Upper lobe of right lung (tissue), 1 donor: ENCODE measurements around the gene SUPT4H1. TPM values are rescaled to one million over a fixed set of nuclear protein-coding genes. Genes with fewer than 3 reads are reported as not detected.
A peak's percentile ranks its signal among the peaks of the same experiment; 100 is the strongest.

ENCODE experiments used
- ATAC-seq: fragments of 200-7000 bp; cut with Tn5 transposase; one replicate; pipeline ENCODE4 v1.9.1; 2020; ENCODE audit warnings: mild to moderate bottlenecking, moderate library complexity
- DNase-seq: peaks from one replicate; pipeline ENCODE4 v3.0.0-alpha.2; 2020
- H3K27ac ChIP-seq: fragments of 200-600 bp; one replicate; pipeline ENCODE4 v1.8.0; 2022
- H3K27me3 ChIP-seq: fragments of 200-600 bp; one replicate; pipeline ENCODE4 v1.8.0; 2022; ENCODE audit warnings: mild to moderate bottlenecking
- H3K36me3 ChIP-seq: fragments of 200-600 bp; one replicate; pipeline ENCODE4 v1.8.0; 2022
- H3K4me1 ChIP-seq: fragments of 200-600 bp; one replicate; pipeline ENCODE4 v1.8.0; 2022
- H3K4me3 ChIP-seq: fragments of 200-600 bp; one replicate; pipeline ENCODE4 v1.8.0; 2022; ENCODE audit warnings: mild to moderate bottlenecking
- H3K9me3 ChIP-seq: fragments of 200-600 bp; one replicate; pipeline ENCODE4 v1.8.0; 2022
- CTCF ChIP-seq: fragments of 200-600 bp; IDR thresholded peaks from one replicate; pipeline ENCODE4 v1.8.0; 2022; ENCODE audit warnings: antibody characterized with exemption
- intact Hi-C: fragments of 100-400 bp; cut with DNase I; formaldehyde crosslinking; loops from one replicate; pipeline ENCODE4 v1.11.0; 2022
- total RNA-seq: library from RNA; stranded (reverse); fragmentation: NEBNext Ultra II Directional; extraction: Animal tissue kit (Norgen Biotek cat#: 25700); gene quantifications from one replicate; pipeline ENCODE4 v1.2.1, GENCODE V29; 2021
- donor health status: DM: no; HTN: yes; CAD: no; lungs with severe emphysema.

Gene SUPT4H1
- total RNA-seq, 1 donor from 2014 or later: 82.4 TPM

GRCh38 chr17:58396173-58396572, 44.2 kb upstream of the SUPT4H1 start:
- no peak for ATAC-seq
- Histone ChIP-seq H3K27ac (no peak overlapping the region), H3K9me3 (no peaks in the 10 kb centered on the region), H3K36me3 (no peaks in the 10 kb centered on the region), H3K4me1 (peaks cover 2% of the 10 kb centered on the region), H3K27me3 (no peaks in the 10 kb centered on the region), H3K4me3 (no peak overlapping the region)
- intact Hi-C loops: no loop called here
- TF ChIP-seq CTCF: no peak
- DNase-seq: no peak

- H3K27ac ChIP-seq: no peak overlapping the region
- no peak for TF ChIP-seq CTCF
- H3K4me3 ChIP-seq: no peak overlapping the region
- DNase-seq: no peak
- H3K36me3 ChIP-seq: no peaks in the 10 kb centered on the region
- H3K4me1 ChIP-seq: peaks cover 8% of the 10 kb centered on the region
- no peak for ATAC-seq
- intact Hi-C loops: no loop called here
- H3K27me3 ChIP-seq: no peaks in the 10 kb centered on the region
- no peaks in the 10 kb centered on the region for H3K9me3 ChIP-seq
These were observed 42.7 kb upstream of the SUPT4H1 start for GRCh38 chr17:58394534-58395223.

GRCh38 chr17:58391302-58391984, 39.4 kb upstream of the SUPT4H1 start:
- Histone ChIP-seq H3K36me3 (no peaks in the 10 kb centered on the region), H3K4me1 (peaks cover 8% of the 10 kb centered on the region), H3K27me3 (no peaks in the 10 kb centered on the region), H3K4me3 (no peak overlapping the region), H3K9me3 (no peaks in the 10 kb centered on the region), H3K27ac (peak overlapping the region; percentile 39)
- intact Hi-C loops: no loop called here
- TF ChIP-seq CTCF: no peak
- ATAC-seq (peak; percentile 85), DNase-seq (peak; percentile 78)

- no peak for ATAC-seq
These were observed 38.9 kb upstream of the SUPT4H1 start for GRCh38 chr17:58390884-58391283.

More at GRCh38 chr17:58390884-58391283, 38.9 kb upstream of the SUPT4H1 start:
- Histone ChIP-seq H3K27me3 (no peaks in the 10 kb centered on the region), H3K9me3 (no peaks in the 10 kb centered on the region), H3K36me3 (no peaks in the 10 kb centered on the region), H3K4me1 (peaks cover 8% of the 10 kb centered on the region), H3K27ac (peak overlapping the region; percentile 39), H3K4me3 (no peak overlapping the region)
- DNase-seq: no peak
- TF ChIP-seq CTCF: no peak
- intact Hi-C loops: no loop called here
